ENCODE data around the gene SMYD5.
"Not testable (repeated sequence)": the region's sequence is repeated elsewhere in the genome, so short reads cannot be mapped to it uniquely, and the experiment has no call there.

- TF ChIP-seq CTCF, POLR2A (IDR thresholded peaks at IDR 0.05): not testable (repeated sequence)
Measured at GRCh38 chr2:73168348-73168747, 45.7 kb upstream of the SMYD5 start.
